GM19023 (cell line): ENCODE data around the gene CRYBG2.
"Not testable (repeated sequence)": the region's sequence is repeated elsewhere in the genome, so short reads cannot be mapped to it uniquely, and the experiment has no call there.

Experiments used
- ATAC-seq: cut with Tn5 transposase; IDR thresholded peaks from one replicate; pipeline ENCODE4 v1.9.1; 2021; ENCODE audit warnings: mild to moderate bottlenecking, moderate library complexity; ENCODE audit not compliant: unreplicated experiment

Gene CRYBG2

DNA sequence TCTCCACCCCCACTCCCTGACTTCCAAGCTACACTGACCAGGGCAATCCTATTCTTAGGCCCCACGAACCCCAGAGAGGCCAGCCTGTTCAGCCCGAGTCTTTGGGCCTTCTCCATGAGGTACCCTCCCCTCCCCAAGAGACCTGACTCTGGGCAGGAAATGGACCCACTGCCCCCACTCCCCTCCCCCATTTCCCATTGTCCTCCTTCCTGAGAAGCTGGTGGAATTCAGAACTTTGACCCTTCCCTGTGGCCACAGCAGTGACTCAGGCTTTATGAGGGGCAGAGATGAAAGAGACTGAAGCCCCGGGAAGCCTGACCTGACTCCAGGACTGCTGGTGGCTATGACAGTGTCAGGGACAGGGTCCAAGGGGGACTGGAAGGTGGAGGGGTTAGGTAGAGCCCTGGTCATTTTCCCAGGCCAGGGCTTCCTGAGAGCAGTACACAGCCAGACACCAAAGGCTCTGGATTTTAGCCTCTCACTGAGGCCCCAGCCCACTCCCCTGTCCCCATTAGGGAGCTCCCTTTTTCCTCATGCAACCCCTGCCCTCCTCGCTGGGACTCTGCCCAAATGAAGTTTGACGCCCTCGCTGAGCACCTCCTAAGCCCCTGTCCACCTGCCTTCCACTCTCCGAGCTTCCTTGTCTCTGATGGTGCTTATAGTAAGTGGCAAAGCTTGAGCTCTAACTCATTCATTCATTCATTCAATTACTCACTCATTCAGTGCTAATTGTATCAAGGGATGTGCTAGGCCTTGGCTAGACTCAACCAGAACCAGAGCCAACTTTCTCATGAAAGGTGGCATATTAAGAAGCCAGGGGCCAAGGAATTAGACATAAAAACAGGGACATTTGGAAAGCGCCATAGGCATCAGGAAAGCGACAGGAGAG, 3.0 kb downstream of the CRYBG2 start:
- ATAC-seq, result no peak

DNA sequence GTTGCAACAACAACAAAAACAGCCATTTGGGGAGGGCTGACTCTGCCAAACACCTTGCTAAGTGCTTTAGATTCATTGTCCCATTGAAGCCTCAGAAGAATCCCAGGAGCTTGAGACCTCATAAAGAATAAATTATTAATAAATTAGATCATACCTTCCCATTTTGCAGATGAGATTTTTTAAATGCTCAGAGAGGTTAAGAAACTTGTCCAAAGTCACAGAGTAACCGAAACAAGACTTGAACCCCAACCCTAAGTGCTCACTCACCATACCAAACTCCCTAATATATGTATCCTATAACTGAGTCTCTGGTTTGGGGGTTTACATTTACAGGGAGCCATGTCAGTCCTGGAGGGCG, 3.6 kb downstream of the CRYBG2 start:
- ATAC-seq, result no peak

DNA sequence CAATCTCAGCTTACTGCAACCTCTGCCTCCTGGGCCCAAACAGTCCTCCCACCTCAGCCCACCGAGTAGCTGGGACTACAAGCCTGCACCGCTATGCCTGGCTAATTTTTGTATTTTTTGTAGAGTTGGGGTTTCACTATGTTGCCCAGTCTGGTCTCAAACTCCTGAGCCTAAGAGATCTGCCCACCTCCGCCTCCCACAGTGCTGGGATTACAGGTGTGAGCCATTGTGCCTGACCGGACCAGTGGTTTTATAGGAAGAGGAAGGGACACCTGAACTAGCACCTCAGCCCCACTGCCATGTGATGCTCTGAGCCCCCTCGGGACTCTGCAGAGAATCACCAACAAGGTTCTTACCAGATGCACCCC, 4.1 kb downstream of the CRYBG2 start:
- ATAC-seq, result no peak

DNA sequence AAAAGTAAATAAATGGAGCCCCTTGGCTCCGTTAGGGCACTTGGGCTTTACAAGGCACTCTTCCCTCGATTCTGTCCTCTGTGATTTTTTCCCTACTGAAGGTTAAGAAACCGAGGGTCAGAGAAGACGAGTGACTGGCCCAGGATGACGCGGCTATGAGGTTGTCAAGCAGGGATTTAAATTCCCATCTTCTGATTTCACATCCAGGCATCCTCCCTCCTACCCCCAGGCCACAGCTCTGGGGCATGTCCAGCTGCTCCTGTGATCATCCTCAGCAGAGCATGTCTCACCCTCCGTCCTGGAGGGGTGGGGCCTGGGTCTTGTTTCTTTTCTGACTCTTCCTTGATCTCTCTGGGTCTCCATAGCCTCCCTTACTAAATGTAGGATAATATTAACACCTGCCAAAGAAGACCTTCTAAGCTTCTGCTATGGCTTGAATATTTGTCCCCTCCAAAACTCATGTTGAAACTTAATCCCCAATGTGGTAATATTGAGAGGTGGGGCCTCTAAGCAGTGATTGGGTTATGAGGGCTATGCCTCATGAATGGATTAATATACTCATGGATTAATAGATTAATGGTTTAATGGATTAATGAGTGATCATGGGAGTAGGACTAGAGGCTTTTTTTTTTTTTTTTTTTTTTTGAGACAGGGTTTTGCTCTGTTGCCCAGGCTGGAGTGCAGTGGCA, 4.6 kb downstream of the CRYBG2 start:
- no peak for ATAC-seq

DNA sequence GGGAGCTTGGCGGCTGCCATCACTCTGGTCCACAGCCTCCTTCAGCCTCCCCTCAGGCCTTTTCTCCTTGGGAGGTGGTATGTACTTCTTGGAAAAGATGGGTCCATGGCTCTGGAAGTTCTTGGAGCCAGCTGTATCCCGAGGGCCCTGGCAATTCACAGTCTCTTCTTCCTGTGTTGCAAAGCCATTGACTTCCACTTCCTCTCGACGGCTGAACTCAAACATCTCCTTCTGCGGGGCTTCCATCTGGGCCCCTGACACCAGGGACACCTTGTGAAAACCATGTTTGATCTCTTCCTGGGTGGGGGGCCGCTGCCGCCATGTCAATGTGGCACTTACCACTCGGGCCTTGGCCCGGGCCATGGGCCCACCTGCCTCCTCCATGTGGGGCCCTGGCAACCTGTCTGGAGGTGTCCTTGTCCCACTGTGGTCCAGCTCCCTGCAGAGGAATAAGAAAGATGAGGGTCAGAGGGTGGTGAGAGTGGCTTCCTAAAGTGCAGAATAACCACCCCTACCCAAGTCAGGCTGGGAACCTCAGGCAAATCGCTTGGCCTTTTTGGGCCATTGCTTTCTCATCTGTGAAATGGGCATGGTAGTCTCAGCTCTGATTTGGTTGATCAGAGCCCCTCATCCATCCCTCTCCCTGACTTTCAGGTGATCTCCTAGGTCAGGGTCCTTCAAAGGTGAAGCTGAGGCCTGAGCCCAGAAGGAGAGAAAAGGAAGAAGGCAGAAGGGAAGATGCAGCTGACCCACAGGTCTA, 7.5 kb downstream of the CRYBG2 start:
- ATAC-seq, result no peak

DNA sequence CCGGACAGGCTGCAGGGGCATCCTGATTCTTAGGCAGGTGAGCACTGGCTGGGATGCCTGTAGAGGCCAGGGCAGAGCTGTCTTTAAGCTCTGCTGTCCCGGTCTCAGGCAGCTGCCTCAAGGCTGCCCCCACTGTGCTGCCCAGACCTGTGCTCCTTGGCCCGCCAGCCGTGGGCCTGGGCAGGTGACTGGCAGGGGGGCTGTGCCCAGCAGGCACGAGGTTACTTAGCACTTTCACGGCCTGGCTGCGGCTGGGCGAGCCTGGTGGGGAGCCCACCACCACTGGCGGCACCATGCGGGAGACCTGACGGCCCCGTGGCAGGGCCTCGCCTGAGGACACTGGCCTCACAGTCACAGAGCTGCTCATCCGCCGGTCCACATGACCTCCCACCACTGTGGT, 8.2 kb downstream of the CRYBG2 start:
- no peak for ATAC-seq

DNA sequence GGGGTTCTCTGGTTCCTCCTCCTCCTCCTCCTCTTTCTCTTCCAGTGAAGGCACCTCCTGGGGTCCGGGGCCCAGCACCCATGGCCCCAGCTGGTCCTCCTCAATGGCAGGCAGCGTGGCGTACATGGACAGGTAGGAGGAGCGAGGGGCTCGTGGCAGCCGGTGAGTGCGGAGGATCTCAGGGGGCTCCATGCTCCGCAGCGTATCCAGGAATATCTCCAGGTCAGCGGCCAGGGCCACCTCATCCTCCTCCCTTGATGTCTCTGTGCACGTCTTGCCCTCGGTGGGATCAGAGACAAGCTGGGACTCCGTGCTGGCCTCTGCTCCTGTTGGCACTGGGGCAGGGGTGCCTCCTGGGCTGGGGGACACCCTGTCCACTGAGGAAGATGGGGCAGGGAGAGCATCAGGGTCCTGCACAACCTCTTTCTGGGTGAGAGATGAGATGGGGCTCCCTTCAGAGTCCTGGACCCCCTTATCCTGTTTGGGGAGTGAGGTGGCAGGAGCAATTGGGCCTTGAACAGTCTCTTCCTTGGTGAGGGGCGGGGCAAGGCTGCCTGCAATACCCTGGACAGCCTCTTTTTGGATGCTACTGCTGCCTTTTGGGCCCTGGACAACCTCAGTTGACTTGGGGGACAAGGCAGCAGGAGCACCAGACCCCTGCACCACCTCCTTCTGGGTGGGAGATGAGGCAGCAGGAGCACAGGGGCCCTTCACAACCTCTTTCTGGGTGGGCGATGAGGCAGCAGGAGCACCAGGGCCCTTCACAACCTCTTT, 9.6 kb downstream of the CRYBG2 start:
- no peak for ATAC-seq

DNA sequence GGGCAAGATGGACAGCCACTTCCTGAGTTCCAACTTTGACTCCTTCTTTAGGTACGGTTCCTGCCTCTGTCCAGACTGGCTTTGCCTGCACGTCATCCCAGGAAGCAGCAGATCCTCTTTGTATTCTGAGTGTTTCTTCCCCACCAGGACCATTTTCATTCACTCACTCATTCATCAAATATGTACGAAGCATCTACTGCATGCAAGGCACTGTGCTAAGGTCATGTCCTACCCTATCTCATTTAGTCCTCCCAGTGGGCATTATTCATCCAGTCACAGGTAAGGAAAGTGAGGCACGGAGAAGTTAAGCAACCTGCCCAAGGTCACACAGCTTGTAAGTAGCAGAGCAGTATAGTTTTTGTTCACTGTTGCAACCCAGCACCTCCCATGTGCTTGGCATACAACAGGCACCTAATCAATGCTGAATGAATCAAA, 13.9 kb downstream of the CRYBG2 start:
- no peak for ATAC-seq

DNA sequence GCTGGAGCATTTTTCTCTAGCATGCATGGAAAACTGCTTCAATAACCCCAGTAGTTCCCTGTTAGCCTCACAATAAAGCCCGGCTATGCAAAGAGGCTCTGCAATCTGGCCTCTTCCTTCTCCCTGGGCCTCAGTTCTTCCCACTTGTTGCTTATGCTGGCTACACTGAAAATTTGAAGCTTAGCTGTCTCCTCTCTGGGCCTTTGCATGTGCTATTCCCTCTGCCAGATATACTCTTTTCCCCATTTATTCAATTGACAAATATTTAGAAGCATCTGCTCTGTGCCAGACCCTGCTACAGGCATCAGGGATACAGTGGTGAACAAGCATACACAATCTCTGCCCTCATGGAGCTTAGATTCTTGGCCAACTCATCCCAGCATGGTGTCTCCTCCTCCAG, 15.3 kb downstream of the CRYBG2 start:
- no peak for ATAC-seq

DNA sequence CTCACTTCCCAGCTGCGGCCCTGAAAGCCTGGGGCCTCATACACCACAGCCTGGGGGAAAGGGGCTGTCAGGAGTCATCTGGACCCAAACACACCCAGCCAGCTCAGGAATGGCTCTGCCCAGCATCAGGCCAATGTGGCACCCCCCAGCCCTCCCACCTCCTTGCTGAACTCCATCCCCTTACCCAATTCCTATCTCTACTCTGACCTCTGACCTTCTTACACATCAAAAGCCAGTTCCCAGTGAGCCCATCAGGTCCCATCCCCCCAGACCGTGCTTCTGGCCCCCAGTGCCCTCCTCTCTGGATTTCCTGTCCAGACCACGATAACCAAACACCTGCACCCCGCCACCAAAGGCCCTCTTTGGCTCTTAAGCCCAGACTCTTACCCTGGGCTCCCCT, 16.3 kb downstream of the CRYBG2 start:
- ATAC-seq, result no peak

DNA sequence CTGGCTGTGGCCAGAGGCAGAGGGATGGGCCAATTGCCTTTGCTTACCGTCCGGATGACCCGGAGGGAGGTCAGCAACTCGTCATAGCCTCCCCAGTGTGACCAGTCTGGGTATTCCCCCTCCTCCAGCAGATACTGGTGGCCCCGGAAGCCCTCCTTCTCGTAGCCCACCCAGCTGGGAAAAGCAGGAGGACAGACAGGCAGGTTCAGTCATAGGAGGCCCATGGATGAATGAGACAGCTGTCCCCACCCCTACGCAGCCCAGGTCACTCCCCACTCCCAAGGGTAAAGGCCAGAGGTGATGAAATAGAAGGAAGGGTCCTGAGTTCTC, 16.8 kb downstream of the CRYBG2 start:
- no peak for ATAC-seq

DNA sequence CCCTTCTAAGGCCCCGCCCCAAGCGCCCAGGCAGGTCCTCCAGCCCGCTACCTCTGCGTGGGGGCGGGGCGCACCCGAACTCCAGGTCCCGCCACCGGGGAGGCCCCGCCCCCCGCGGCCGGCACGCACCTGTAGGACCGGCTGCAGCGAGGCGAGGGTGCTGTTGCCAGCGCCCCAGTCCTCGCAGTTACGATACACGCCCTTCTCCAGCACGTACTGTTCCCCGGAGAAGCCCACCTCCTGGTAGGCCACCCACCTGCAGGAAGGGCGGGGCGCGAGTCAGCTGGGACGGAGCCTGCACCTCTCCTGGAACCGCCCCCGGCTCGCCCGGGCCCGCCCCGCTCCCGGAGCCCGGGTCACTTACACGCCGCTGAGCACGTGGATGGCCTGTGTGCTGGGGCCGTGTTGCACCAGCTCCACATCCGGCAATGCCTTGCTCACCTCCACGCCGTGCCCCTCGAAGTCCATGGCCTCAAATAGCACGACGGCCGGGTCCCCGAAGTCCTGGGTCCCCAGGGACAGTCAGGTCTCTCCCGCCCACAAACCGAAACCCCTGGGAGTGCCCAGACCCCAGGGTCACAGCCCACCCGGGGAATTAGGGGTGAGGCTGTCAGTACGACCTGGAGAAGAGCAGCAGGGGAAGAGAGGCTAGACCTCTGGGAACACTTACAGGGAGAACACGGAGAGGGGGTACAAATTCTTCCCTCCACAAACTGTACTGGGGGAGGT, 17.3 kb downstream of the CRYBG2 start:
- ATAC-seq, result peak; percentile 78

DNA sequence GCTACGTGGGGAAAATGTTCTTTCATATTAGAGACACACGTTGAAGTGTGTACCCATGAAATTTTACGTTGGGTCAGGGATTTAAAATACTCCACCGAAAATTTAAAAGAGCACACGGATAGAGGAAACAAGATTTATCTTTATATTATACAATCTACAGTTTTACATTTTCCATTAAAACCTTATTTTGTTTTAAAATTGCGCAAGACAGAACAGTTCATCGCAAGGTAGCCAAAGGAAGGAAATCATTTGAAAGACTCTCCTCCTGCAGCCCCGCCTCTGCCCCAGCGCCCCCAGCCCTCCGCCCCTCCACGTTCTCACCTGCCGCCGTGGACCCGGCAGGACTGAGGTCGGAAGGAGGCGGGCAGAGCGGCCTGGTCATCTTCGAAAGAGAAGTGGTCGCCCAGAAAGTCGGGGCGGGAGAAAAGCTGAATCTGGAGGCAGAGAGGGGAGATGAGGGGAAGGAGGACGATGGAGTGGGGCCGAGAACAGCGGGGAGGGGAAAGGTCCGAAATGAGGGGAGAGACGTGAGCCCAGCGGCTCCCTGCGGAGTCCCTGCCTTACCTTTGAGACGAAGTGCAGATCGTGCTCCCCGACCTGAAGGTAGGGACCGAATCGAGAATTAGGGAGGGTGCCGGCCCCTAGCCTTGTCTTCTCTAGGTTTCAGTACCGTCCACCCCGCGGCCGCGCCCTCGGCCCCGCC, 18.0 kb downstream of the CRYBG2 start:
- no peak for ATAC-seq

DNA sequence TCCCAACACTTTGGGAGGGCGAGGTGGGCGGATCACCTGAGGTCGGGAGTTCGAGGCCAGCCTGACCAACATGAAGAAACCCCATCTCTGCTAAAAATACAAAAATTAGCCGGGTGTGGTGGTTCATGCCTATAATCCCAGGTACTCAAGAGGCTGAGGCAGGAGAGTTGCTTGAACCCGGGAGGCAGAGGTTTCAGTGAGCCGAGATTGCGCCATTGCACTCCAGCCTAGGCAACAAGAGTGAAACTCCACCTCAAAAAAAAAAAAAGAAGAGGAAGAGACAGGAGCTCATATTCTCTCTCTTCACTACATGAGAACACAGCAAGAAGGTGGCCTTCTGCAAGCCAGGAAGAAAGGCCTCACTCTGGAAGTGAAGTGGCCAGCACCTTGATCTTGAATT, 20.6 kb downstream of the CRYBG2 start:
- ATAC-seq, result not testable (repeated sequence)

DNA sequence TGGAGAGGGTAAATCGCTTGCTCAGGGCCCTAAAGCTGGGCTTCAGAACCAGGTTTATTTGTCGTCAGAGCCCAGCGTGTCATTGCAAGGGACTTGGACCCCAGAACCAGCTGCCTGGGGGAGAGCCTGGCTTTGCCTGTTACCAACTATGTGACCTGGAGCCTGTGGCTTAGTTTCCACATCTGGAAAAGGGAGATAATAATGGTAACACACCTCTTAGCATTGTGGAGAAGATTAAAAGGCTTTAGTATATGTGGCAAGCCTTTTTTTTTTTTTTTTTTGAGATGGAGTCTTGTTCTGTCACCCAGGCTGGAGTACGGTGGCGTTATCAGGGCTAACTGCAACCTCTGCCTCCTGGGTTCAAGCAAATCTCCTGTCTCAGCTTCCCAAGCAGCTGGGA, 23.7 kb downstream of the CRYBG2 start:
- no peak for ATAC-seq

DNA sequence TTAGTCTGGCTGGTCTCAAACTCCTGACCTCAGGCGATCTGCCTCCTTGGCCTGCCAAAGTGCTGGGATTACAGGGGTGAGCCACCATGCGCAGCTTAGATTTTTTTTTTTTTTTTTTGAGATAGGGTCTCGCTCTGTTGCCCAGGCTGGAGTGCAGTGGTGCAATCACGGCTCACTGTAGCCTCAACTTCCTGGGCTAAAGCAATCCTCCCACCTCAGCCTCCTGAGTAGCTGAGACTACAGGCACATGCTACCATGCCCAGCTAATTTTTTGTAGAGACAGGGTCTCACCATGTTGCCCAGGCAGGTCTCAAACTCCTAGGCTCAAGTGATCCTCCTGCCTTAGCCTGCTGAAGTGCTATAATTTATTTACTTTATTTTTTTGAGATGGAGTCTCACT, 24.6 kb downstream of the CRYBG2 start:
- ATAC-seq, result not testable (repeated sequence)

DNA sequence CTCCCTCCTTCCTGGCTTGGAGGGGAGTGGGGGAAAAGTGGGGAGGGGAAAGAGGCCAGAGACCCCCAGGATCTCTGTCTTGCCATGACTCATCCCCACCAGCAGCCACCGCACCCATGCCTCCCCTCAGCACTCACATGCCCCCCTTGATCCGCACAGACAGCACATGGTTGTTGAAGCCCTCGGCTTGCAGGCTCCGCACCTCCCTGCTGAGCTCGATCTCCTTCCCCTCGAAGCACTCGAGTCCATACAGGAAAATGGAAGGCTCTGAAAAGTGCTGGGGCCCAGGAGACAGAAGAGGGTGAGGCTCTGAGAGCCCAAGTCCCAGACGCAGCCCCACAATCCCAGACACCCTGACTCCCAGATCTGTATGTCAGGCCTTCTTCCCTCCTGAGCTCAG, 25.3 kb downstream of the CRYBG2 start:
- no peak for ATAC-seq

DNA sequence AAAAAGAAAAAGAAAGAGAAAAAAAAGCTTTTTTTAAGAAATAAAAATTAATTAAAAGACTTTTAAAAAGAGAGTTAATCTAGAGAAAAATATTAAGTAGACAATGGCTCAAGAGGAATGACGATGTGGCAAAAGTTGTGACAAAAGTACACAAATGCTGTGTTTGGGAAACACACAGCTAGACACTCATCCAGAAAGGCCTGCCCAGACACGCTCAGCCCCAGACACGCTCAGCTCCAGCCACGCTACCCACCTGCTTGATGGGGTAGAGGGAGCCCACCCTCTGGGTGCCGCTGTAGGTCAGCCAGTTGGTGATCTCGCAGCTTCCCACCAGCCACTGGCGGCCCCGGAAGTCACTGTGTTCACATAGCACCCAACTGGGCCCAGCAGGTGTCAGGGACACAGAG, 26.0 kb downstream of the CRYBG2 start:
- ATAC-seq, result no peak

DNA sequence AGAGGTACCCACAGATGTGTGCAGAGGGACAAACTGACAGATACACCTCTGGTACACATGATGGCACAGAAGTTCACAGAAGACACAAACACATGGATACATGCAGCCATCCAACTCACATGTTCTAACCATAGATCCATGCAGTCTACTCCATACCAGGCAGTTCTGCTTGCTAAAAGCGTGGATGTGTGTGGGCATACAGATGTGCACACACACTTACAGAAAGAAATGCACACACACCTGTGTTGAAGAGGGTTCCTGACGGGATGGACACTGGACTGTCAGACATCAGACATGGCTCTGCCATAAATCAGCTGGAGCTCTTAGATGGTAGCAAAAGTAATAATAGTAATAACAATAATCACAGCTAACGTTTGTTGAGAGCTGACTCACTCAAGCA, 29.4 kb downstream of the CRYBG2 start:
- ATAC-seq, result no peak

DNA sequence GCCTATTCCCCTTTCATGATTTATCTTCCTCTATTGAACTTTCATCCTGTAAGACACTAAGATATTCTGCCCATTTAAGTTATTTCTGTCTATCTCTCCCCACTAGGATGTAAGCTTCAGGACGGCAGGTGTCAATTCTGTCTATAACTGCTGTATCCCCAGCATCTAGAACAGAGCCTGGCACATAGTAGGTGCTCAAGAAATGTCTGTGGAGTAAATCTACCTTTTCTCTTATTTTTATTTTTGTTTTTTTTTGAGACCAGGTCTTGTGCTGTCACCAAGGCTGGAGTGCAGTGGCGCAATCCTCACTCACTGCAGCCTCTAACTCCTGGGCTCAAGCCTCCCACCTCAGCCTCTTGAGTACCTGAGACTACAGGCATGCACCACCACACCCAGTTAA, 30.5 kb downstream of the CRYBG2 start:
- ATAC-seq, result no peak
